Measurements from ENCODE around the gene SETDB1.
"Not testable (repeated sequence)": the region's sequence is repeated elsewhere in the genome, so short reads cannot be mapped to it uniquely, and the experiment has no call there.

The SETDB1 gene

DNA sequence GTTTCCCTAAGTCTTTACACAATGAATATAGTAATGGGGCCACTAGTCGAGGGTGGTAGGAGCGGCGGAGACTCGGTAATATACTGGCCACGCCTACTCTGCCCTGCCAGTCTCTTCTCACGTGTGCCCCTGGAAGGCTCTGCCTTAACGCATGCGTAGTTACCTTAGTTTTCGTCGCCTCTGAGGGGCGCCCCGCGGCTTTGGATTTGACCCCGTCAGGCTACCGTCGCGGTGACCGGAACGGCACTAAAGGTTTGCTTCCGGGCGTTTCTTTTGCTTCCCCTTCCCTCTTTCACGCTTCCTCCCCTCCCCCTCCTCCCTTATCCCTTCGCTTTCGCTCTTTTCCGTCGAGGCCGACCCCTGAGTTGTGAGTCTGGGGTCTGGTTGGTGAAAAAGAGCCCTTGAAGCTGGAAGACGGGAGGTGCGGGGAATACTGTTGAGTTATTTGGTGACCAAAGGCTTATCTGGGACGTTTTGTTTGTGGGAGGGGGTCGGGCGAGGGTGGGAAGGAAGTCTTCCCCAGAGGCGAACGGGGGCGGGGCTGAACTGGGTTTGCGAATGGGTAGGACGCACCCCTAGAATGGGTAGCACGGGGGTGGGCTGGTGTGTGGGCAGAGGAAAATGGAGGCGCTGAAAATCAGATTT lies at the start of gene SETDB1:
Gene SETDB1, plus strand, starts transcription at position 267 of the 645 bp plus-strand sequence. CDS start 1,352 bp downstream, outside the sequence.
- peak; percentile 82 to 85 for DNase-seq (ENCODE audit: low read depth in 2 of 2)

DNA sequence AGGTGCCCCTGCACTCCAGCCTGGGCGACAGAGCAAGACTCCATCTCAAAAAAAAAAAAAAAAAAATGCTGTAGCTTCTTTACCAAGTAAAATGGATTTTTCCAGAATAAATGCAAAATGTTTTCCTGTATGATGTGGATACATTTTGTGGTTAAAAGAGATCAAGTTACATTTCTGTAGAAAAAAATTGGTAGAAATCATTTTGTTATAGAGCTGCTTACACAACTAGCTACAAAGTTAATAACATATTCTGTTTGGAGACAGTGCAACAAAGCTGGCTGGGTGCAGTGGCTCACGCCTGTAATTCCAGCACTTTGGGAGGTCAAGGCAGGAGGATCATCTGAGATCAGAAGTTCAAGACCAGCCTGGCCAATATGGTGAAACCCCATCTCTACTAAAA lies 47.2 kb upstream of the SETDB1 start:
- DNase-seq (ENCODE audit: low read depth in 2 of 2), result not testable (repeated sequence)

DNA sequence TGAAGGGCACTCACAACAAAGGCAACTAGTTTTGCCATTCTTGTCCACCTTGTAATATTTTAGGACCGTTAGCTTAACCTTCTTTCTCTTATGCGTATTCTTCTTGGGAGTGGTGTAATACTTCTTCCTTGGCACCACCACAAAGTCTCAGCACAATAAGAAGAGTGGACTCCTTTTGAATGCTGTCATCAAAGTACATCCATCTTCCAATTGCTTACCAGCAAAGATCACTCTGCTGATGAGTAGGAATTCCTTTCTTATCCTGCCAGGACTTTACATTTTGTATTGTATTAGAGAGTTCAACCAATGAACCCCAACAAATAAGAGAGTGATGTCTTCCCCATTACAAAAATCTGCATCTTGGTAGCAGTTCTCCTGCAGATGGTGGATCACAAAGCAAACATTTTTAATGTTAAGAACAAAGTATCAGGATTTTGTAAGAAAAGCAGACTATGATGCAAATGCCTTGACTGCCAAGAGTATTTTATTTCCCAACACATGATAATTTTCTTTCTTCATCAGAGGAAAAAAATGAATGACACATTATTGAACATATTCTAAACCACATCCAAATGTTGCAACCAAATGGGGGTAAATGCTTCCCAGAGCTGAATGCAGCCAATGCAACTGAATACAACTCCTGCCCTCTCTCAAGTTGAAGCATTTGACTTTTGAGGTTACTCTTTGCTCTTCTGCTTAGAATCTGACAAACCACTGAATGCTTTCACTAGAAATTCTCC lies 44.7 kb upstream of the SETDB1 start:
- DNase-seq (ENCODE audit: low read depth in 2 of 2), result no peak

DNA sequence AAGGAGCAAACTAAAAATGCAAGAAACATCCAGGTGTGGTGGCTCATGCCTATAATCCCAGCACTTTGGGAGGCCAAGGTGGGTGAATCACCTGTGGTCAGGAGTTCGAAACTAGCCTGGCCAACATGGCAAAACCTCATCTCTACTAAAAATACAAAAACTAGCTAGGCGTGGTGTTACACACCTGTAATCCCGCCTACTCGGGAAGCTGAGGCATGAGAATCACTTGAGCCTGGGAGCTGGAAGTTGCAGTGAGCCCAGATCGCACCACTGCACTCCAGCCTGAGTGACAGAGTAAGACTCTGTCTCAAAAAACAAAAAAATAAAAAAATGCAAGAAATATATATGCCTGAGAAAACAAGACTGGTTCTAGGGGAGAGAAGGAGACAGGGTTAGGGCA lies 43.0 kb upstream of the SETDB1 start:
- not testable (repeated sequence) for DNase-seq (ENCODE audit: low read depth in 2 of 2)

DNA sequence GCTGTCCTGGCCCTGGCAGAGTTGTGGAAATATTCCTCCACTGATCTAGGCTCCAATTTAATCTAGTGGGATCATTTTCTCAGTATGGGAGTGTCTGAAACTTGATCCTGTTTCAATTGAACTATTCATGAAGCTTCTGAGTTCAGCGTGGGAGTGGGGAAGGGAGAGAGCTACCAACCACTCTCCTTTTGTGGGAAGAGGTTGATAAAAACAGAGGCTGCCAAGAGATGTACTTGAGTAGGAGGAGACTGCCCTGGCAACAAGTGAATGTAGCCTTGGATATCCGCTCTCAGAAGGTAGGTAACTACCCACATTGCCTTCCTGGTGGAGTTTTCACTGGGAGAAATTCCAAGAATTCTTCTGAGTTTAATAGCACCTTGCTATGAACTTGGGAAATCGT lies 39.1 kb upstream of the SETDB1 start, which contains the start of gene CTXND2:
Gene CTXND2, plus strand, starts transcription at position 119 of the 400 bp plus-strand sequence. CDS start 25,179 bp downstream, outside the sequence.
- no peak for DNase-seq (ENCODE audit: low read depth in 2 of 2)

DNA sequence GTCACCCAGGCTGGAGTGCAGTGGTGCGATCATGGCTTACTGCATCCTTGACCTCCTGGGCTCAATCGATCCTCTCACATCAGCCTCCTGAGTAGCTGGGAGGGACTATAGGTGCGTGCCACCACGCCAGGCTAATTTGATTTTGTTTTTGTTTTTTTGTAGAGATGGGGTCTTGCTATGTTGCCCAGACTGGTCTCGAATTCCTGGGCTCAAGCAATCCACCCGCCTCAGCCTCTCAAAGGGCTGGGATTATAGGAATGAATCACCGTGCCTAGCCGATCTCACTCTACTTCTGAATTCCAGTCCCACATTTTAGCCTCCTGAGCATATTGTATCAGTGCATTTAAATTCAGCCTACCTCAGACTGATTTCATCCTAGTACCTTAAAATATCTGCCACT lies 37.4 kb upstream of the SETDB1 start:
- DNase-seq (ENCODE audit: low read depth in 2 of 2), result no peak

DNA sequence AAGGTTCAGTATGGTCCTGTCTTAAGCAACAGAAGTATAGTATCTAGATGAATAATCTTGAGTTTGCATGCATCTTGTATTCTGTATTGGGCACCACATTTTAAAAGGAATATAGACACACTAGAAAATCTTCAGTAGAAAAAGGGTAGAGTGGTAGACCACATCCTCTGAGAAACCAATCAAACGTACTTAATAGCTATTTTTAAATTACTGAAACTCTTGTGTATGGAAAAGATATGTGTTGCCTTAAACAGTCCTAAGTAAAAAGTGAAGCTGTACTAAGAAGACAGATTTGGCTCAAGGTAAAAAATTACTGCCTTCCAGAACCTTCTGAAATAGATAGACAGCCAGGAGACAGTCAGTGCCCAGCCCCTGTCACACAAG lies 36.1 kb upstream of the SETDB1 start:
- DNase-seq (ENCODE audit: low read depth in 2 of 2), result no peak

DNA sequence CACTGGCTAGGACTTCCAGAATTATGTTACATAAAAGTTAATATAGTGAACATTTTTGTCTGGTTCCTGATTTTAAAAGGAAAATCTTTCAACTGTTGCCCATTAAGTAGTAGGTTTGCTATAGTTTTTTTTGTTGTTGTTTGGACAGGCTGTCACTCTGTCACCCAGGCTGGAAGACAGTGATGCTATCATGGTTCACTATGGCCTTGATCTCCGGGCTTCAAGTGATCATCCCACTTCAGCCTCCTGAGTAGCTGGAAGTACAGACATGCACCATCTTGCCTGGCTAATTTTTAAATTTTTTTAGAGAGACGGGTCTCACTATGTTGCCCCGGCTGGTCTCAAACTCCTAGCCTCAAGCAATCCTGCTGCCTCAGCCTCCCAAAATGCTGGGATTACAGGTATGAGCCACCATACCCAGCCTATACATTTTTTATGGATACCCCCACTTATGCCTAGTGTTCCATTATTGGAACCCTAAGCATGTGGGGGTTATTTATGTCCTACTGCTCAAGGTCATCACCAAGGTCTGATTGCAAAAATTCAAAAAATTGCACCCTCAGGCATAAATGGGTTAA lies 32.7 kb upstream of the SETDB1 start:
- DNase-seq (ENCODE audit: low read depth in 2 of 2), result no peak

DNA sequence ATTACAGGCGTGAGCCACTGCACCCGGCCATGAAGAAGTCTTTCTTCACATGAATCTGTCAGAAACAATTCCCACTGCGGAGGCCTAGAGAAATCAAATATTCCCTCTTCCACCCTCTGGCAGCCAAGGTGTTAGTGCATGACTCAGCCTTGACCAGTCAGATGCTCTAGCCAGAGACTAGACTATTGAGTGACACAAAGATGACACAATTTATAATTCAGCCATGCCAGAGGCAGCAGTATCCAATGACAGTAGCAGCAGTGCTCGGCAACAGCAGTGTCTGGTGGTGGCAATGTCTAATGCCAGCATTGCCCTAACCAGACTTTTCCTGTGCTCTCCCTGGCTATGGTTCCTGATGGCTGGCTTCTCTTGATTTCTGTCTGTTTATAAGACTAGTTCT lies 30.5 kb upstream of the SETDB1 start:
- no peak for DNase-seq (ENCODE audit: low read depth in 2 of 2)

DNA sequence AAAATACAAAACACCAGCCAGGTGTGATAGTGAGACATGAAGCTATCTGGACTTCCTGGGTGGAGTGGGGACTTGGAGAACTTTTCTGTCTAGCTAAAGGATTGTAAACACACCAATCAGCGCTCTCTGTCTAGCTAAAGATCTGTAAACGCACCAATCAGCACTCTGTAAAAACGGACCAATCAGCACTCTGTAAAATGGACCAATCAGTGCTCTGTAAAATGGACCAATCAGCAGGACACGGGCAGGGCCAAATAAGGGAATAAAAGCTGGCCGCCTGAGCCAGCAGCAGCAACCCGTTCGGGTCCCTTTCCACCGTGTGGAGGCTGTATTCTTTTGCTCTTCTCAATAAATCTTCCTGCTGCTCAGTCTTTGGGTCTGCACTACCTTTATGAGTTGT lies 26.4 kb upstream of the SETDB1 start:
- DNase-seq (ENCODE audit: low read depth in 2 of 2), result not testable (repeated sequence)

DNA sequence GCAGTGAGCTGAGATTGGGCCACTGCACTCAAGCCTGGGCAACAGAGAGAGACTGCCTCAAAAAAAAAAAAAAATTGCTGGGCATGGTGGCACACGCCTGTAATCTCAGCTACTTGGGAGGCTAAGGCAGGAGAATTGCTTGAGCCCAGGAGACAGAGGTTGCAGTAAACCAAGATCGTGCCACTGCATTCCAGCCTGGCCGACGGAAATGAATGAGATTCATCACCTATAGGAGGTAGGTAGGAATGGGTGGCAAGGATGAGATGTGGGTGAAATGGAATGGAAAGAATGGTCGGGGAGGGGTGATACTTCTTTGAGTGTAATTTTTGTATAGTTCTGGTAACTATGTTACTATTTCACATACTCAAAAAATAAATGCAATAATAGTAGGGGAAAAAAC lies 23.8 kb upstream of the SETDB1 start:
- no peak for DNase-seq (ENCODE audit: low read depth in 2 of 2)

DNA sequence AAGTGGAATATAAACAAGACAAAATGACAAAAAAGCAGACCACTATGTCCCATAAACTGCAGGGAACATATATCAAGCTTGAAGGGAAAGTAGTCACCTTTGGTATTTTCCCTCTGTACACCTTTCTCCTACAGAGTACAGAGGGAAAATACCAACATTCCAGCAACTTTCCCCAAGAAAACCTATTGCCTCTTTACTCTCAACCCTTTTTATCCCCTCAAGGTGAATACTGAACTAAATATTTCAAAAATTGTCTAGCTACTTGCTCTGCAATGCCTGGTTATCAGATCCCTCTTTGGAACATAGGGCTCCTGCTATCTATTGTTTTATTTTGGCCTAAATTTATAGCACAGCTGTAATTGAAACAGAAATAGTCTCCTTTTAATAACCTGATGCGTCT lies 23.4 kb upstream of the SETDB1 start:
- no peak for DNase-seq (ENCODE audit: low read depth in 2 of 2)

DNA sequence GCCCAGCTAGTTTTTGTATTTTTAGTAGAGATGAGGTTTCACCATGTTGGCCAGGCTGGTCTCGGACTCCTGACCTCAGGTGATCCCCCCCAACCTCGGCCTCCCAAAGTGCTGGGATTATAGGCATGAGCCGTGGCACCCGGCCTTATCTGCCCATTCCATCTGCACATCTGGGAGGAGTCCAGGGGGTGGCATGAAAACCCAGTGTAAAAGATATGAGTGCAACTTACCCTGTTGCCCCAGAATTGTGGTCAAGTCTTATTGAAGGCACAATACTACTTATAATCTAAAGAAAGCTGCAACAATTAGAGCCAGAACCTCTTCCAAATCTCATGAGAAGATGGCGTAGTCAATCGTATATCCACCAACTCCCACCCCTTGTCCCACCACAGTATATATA lies 20.9 kb upstream of the SETDB1 start:
- no peak for DNase-seq (ENCODE audit: low read depth in 2 of 2)

DNA sequence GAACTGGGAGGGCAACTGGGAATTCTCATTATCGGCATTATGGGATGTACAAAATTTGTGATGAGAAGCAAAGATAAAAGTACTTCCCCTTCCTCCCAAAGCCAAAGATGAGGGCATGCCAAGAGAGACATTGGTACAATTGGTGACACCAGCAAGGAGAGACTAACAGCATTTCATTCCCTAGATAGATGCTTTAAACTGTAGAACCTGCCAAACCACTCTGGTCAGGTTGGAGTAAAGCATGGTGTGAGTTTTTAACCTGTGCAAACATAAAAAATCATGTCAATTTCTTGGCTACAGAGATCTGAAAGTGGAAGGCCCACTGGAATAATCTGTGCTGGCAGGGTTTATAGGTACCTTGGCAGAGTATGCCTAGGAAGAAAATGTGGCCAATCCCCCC lies 19.8 kb upstream of the SETDB1 start:
- no peak for DNase-seq (ENCODE audit: low read depth in 2 of 2)

DNA sequence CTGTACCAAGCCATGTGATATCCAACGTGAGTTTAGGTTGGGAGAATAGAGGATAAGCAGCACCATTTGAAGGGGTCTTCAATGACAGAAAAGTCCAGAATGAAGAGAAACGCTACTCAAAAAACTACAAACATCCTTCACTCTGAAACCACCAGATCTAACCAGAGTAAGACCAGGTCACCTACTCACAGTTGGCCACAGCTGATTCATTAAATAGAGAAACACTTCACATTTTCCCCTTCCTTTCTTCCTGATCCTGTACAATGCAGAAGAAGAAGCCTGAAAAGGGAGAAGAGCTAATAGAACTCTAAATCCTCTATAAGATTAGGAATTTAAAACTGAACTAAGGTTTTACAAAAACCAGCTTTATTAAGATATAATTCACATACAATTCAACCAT lies 19.4 kb upstream of the SETDB1 start:
- no peak for DNase-seq (ENCODE audit: low read depth in 2 of 2)

DNA sequence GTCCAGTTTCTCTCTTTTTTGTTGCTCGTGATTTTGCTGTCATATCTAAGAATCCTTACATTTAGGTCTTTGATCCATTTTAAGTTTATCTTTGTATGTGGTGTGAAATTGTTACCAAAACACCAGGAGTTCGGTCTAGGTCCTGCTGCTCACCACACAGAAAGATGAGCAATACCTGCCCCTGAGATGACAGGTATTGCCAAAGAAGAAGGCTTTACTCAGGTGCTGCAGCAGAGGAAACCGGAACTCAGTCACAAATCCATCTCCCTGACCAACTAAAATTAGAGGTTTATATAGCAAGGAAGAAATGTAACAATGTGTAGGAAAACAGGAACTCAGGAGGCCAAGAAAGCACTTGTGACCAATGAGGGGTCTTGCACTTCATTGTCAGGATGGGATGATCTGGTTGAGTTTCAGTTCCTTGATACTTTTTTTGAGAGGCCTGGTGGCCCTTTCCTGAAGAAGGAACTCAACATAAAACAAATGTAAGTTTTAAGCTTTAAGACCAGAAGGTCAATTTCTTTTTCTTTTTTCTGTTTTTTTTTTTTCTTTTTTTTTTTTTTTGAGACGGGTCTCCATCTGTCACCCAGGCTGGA lies 16.5 kb upstream of the SETDB1 start:
- DNase-seq (ENCODE audit: low read depth in 2 of 2), result no peak

DNA sequence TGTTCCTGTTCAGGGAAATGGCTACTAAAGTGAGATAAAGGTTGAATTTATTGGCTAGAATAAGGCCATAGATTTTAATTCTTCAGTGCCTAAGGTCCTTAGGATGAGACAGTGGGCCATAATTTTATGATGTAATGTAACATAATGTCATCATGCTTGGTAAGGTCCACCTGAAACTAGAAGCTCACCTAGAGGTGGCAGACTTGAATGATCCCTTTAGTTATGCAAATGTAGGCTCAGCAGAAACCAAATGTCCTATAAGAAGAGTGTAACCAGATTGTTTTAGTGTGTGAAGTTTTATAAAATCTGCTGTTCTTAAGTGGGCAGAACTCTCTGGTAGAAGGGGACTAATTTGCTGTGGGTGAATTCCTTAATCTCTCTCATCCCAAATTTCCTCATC lies 13.5 kb upstream of the SETDB1 start:
- DNase-seq (ENCODE audit: low read depth in 2 of 2), result no peak

DNA sequence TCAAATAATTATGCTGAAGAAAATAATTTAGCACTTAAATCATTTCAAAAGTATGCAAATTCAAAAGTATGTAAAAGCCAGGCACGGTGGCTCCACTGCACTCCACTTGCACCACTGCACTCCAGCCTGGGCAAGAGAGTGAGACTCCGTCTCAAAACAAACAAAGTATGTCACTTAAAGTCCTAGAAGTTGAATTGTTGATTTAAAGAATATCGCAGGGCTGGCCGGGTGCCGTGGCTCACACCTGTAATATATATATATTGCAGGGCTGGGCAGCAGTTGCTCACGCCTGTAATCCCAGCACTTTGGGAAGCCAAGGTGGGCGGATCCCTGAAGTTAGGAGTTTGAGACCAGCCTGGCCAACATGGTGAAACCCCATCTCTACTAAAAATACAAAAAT lies 8.8 kb upstream of the SETDB1 start:
- DNase-seq (ENCODE audit: low read depth in 2 of 2), result no peak

DNA sequence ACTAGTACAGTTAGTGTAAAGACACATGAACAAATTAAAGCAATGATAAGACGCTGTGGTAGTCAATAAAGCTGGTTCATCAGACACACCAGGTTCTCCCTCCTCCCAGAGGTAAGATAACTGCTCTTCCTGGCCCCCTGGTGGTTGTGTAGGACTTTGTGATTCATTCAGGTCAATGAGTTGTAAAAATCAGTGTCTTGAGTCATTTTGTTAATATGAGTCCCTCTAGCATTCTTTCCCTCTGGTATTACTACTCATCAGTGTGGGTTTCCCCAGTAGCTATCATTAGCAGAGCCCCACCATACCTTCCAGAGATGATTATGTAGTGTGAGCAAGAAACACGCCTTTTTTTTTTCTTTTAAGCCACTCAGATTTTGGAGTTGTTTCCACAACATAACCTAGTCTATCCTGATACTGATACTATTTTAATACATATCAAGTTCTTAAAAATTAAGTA lies 3.6 kb upstream of the SETDB1 start:
- DNase-seq (ENCODE audit: low read depth in 2 of 2), result peak; percentile 49 to 73

DNA sequence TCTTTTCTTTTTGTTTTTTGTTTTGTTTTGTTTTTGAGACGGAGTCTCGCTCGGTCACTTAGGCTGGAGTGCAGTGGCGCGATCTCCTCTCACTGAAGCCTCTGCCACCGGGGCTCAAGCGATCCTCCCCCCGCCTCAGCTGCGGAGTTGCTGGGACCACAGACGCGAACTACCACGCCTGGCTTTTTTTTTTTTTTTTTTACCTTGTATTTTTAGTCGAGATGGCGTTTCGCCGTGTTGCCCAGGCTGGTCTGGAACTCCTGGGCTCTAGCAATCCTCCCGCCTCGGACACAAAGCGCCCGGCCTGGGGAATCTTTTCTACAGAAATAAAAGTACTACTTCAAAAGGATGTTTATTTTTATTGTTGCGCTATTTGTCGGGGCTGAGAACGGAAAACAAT lies 1.1 kb upstream of the SETDB1 start:
- no peak for DNase-seq (ENCODE audit: low read depth in 2 of 2)

DNA sequence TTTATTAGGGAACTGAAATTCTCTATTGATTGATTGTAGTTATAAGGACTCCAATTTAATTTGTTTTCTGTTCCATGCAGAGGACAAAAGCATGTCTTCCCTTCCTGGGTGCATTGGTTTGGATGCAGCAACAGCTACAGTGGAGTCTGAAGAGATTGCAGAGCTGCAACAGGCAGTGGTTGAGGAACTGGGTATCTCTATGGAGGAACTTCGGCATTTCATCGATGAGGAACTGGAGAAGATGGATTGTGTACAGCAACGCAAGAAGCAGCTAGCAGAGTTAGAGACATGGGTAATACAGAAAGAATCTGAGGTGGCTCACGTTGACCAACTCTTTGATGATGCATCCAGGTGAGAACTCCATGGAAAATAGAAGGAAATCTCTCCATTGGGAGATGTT lies 1.5 kb downstream of the SETDB1 start:
- no peak for DNase-seq (ENCODE audit: low read depth in 2 of 2)

DNA sequence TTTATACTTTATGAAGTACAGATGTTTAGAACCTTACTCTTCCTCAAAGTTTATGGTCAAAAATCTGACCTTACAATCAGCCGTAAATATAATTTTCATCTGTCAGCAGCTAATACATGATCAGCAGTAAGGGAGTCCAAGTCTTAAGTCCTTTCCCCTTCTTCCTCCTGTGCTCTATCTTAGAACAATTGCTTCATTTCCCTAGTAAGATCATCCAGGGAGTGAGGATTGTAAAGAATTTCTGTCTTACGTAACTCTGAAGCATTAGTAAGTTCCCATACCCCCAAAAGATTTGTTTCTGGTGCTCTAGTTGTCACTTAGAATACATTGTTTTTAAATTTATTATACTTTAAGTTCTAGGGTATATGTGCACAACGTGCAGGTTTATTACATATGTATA lies 2.1 kb downstream of the SETDB1 start:
- no peak for DNase-seq (ENCODE audit: low read depth in 2 of 2)

DNA sequence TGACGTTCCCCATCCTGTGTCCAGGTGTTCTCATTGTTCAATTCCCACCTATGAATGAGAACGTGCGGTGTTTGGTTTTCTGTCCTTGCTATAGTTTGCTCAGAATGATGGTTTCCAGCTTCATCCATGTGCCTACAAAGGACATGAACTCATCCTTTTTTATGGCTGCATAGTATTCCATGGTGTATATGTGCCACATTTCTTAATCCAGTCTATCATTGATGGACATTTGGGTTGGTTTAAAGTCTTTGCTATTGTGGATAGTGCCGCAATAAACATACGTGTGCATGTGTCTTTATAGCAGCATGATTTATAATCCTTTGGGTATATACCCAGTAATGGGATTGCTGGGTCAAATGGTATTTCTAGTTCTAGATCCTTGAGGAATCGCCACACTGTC lies 2.6 kb downstream of the SETDB1 start:
- not testable (repeated sequence) for DNase-seq (ENCODE audit: low read depth in 2 of 2)
